ENCODE measurements around the gene ABCC1. TPM values are rescaled to one million over a fixed set of nuclear protein-coding genes. Genes with fewer than 3 reads are reported as not detected.

ABCC1 gene
- total RNA-seq, 1 experiment from 2014 or later = 56.4 TPM

GRCh38 chr16:15947983-15948509 is 1.4 kb upstream of the ABCC1 start:
- Histone ChIP-seq H2BK12ac (ENCODE audit: insufficient read length, low read depth, low read length) (no peak overlapping the region), H3K4me2 (ENCODE audit: insufficient read depth, insufficient read length, low read length) (no peak overlapping the region), H3K23me2 (ENCODE audit: insufficient read length, low read depth, low read length, poor library complexity, severe bottlenecking) (peaks cover 14% of the 10 kb centered on the region), H3T11ph (ENCODE audit: low read length) (no peak overlapping the region), H3K4me1 (ENCODE audit: insufficient read depth, low read length) (no peaks in the 10 kb centered on the region; the same call in 1 of the 2 replicates), H2BK120ac (ENCODE audit: low read depth, low read length, poor library complexity, severe bottlenecking) (no peak overlapping the region), H2AK5ac (ENCODE audit: insufficient read length, low read length) (no peak overlapping the region), H2BK20ac (ENCODE audit: low read depth, low read length, poor library complexity, severe bottlenecking) (no peak overlapping the region), H3K18ac (ENCODE audit: insufficient read length, low read depth, low read length) (no peak overlapping the region), H4K20me1 (ENCODE audit: control insufficient read depth, insufficient read depth, insufficient read length) (no peaks in the 10 kb centered on the region), H4K5ac (ENCODE audit: insufficient read length, low read depth, low read length) (no peak overlapping the region), H3K79me2 (ENCODE audit: insufficient read depth, low read length) (peaks cover 25% of the 10 kb centered on the region; the same call in 1 of the 2 replicates), H3K9ac (ENCODE audit: extremely low read depth, insufficient read length, low read length) (no peak overlapping the region), H4K91ac (ENCODE audit: insufficient read length, low read depth, low read length) (no peak overlapping the region), H3K23ac (ENCODE audit: insufficient read length, low read depth, low read length) (no peak overlapping the region), H4K8ac (replicated peaks; ENCODE audit: insufficient read length, low read depth, low read length) (no peak overlapping the region), H3K56ac (ENCODE audit: insufficient read length, low read depth, low read length) (no peak overlapping the region), H3K79me1 (ENCODE audit: insufficient read depth, low read depth, low read length, poor library complexity, severe bottlenecking) (peaks cover 7% of the 10 kb centered on the region), H3K14ac (ENCODE audit: insufficient read depth, low read length) (no peak overlapping the region), H3K4ac (ENCODE audit: low read depth, low read length) (no peak overlapping the region), H2BK15ac (ENCODE audit: low read depth, low read length) (no peak overlapping the region), H3K9me3 (ENCODE audit: control insufficient read depth, low read depth, low read length) (no peaks in the 10 kb centered on the region), H3K27ac (ENCODE audit: insufficient read length, low read depth, low read length) (no peak overlapping the region), H3K27me3 (ENCODE audit: insufficient read depth, low read length) (no peaks in the 10 kb centered on the region), H2AFZ (ENCODE audit: low read length) (no peak overlapping the region), H2BK5ac (ENCODE audit: insufficient read length, low read length) (no peak overlapping the region)
- peaks cover 0 to 6% (median 2%) of the 10 kb centered on the region in 3 experiments; a peak in 2 of 7 replicates for H3K36me3 Mint-ChIP-seq (ENCODE audit: insufficient read depth in 1 of 3, low read depth in 3 of 3)
- peaks cover 27 to 33% of the 10 kb centered on the region in 2 experiments for H3K4me1 Mint-ChIP-seq
- no peaks in the 10 kb centered on the region for H3K9me3 Mint-ChIP-seq
- no peak for TF ChIP-seq CTCF (conservative IDR thresholded peaks at IDR 0.05)
- DNase-seq = no peak
- H3K4me3 Mint-ChIP-seq = 0 out of 5 replicates have a peak overlapping the region, but pooled peaks of 1 of the 2 experiments have one; percentile 0
- H3K27me3 Mint-ChIP-seq (ENCODE audit: low read depth) = peaks cover 2% of the 10 kb centered on the region; the same call in 1 of the 2 replicates
- no CpG with 5 or more reads among the region's 4 CpGs for WGBS (ENCODE audit: extremely low coverage, insufficient read length, low lambda C conversion rate)
- no peak overlapping the region for H3K27ac Mint-ChIP-seq
